Mesenchymal stem cell (in vitro differentiated cells and primary cell): ENCODE results near the gene NFKB1.
A peak's percentile ranks its signal among the peaks of the same experiment; 100 is the strongest.
"Not testable (repeated sequence)": the region's sequence is repeated elsewhere in the genome, so short reads cannot be mapped to it uniquely, and the experiment has no call there.

ENCODE experiments used
- DNase-seq: peaks from one replicate; pipeline ENCODE4 v3.0.0-alpha.2; 2013
- H2AFZ ChIP-seq: one replicate; pipeline ENCODE4 v1.6.1; 2013; ENCODE audit warnings: low read depth, mild to moderate bottlenecking, control low read depth, inconsistent platforms, low read length, moderate library complexity
- H2AK5ac ChIP-seq: 2 replicates; pipeline ENCODE4 v1.6.1; 2013; ENCODE audit warnings: low read length, moderate library complexity, mild to moderate bottlenecking, inconsistent platforms; ENCODE audit not compliant: severe bottlenecking
- H2BK120ac ChIP-seq: one replicate; pipeline ENCODE4 v1.6.1; 2013; ENCODE audit warnings: low read depth, mild to moderate bottlenecking, inconsistent platforms, low read length, moderate library complexity
- H2BK12ac ChIP-seq, 2 experiments: one replicate each; pipeline ENCODE4 v1.6.1; 2013; ENCODE audit warnings: inconsistent platforms in 2 of 2, low read length in 2 of 2, mild to moderate bottlenecking in 2 of 2, moderate library complexity in 2 of 2, control low read depth in 1 of 2
- H2BK15ac ChIP-seq: one replicate; pipeline ENCODE4 v1.6.1; 2013; ENCODE audit warnings: mild to moderate bottlenecking, low read depth, inconsistent platforms; ENCODE audit not compliant: poor library complexity, severe bottlenecking
- H2BK5ac ChIP-seq: 2 replicates; pipeline ENCODE4 v1.6.1; 2013; ENCODE audit warnings: low read depth, mild to moderate bottlenecking, low read length, control low read depth, inconsistent platforms; ENCODE audit not compliant: poor library complexity, severe bottlenecking
- H3K14ac ChIP-seq, 2 experiments: one replicate each; pipeline ENCODE4 v1.6.1; 2013; ENCODE audit warnings: inconsistent platforms in 2 of 2, low read length in 2 of 2, control low read depth in 1 of 2, mild to moderate bottlenecking in 1 of 2, moderate library complexity in 1 of 2
- H3K18ac ChIP-seq, 2 experiments: one replicate each; pipeline ENCODE4 v1.6.1; 2013; ENCODE audit warnings: inconsistent platforms in 2 of 2, low read length in 2 of 2, control low read depth in 1 of 2, low read depth in 1 of 2, mild to moderate bottlenecking in 1 of 2
- H3K23ac ChIP-seq, 2 experiments: one replicate each; pipeline ENCODE4 v1.6.1; 2013; ENCODE audit warnings: inconsistent platforms in 2 of 2, low read length in 2 of 2, mild to moderate bottlenecking in 2 of 2, moderate library complexity in 2 of 2, control low read depth in 1 of 2
- H3K27ac ChIP-seq: 2 replicates; pipeline ENCODE4 v1.5.1; 2013; ENCODE audit warnings: mild to moderate bottlenecking, moderate library complexity, low read length, control low read depth, inconsistent platforms; ENCODE audit not compliant: poor library complexity, severe bottlenecking
- H3K27me3 ChIP-seq, 2 experiments: 2 replicates each; pipeline versions ENCODE4 v1.6.1 to v1.7.0; 2013; ENCODE audit warnings: low read length in 2 of 2, mild to moderate bottlenecking in 2 of 2, moderate library complexity in 2 of 2, control low read depth in 1 of 2, inconsistent platforms in 1 of 2; ENCODE audit not compliant: control insufficient read depth in 1 of 2, insufficient read depth in 1 of 2
- H3K36me3 ChIP-seq, 2 experiments: 2 replicates each; pipeline versions ENCODE4 v1.6.1 to v1.7.0; 2013; ENCODE audit warnings: low read length in 2 of 2, control low read depth in 1 of 2, inconsistent platforms in 1 of 2, low read depth in 1 of 2, mild to moderate bottlenecking in 1 of 2; ENCODE audit not compliant: insufficient read depth in 2 of 2, control insufficient read depth in 1 of 2
- H3K4ac ChIP-seq, 2 experiments: one replicate each; pipeline ENCODE4 v1.6.1; 2013; ENCODE audit warnings: inconsistent platforms in 2 of 2, low read length in 2 of 2, mild to moderate bottlenecking in 2 of 2, moderate library complexity in 2 of 2, control low read depth in 1 of 2, low read depth in 1 of 2
- H3K4me1 ChIP-seq: 2 replicates; pipeline ENCODE4 v1.6.1; 2013; ENCODE audit warnings: low read depth, low read length, control low read depth; ENCODE audit not compliant: control insufficient read depth, insufficient read depth
- H3K4me2 ChIP-seq: 2 replicates; pipeline ENCODE4 v1.6.1; 2013; ENCODE audit warnings: low read length, mild to moderate bottlenecking, inconsistent platforms; ENCODE audit not compliant: poor library complexity, severe bottlenecking
- H3K4me3 ChIP-seq, 2 experiments: 2 replicates each; pipeline versions ENCODE4 v1.5.1 to v1.7.0; 2013; ENCODE audit warnings: low read length in 2 of 2, mild to moderate bottlenecking in 2 of 2, control low read depth in 1 of 2, low read depth in 1 of 2; ENCODE audit not compliant: insufficient read depth in 1 of 2
- H3K79me1 ChIP-seq: replicated peaks from 2 replicates; pipeline ENCODE4 v1.6.1; 2013; ENCODE audit warnings: mild to moderate bottlenecking, control low read depth, low read length, inconsistent platforms; ENCODE audit not compliant: poor library complexity, severe bottlenecking
- H3K9ac ChIP-seq: 2 replicates; pipeline ENCODE4 v1.7.0; 2013; ENCODE audit warnings: mild to moderate bottlenecking, low read length, moderate library complexity
- H3K9me3 ChIP-seq: 2 replicates; pipeline ENCODE4 v1.7.0; 2013; ENCODE audit warnings: mild to moderate bottlenecking, low read length; ENCODE audit not compliant: control insufficient read depth
- H4K8ac ChIP-seq: one replicate; pipeline ENCODE4 v1.6.1; 2013; ENCODE audit warnings: inconsistent platforms, mild to moderate bottlenecking, low read length, moderate library complexity
- H4K91ac ChIP-seq: one replicate; pipeline ENCODE4 v1.6.1; 2013; ENCODE audit warnings: mild to moderate bottlenecking, low read length, inconsistent platforms
- WGBS: methylation state at CpG from one replicate; pipeline ENCODE4 v1.1.7; 2013; ENCODE audit warnings: mixed read lengths; 5-methylcytosine and 5-hydroxymethylcytosine counted together

The NFKB1 gene

GRCh38 chr4:102614801-102615200, 113.6 kb downstream of the NFKB1 start:
- Histone ChIP-seq H2BK120ac (no peak overlapping the region), H3K4me2 (no peak overlapping the region), H3K14ac (no peak overlapping the region), H3K18ac (no peak overlapping the region), H2AK5ac (no peak overlapping the region), H3K9ac (no peak overlapping the region), H2AFZ (no peak overlapping the region), H3K4ac (no peak overlapping the region), H3K23ac (no peak overlapping the region), H2BK12ac (no peak overlapping the region), H3K27ac (no peak overlapping the region), H2BK5ac (no peak overlapping the region), H4K8ac (no peak overlapping the region), H3K27me3 (no peaks in the 10 kb centered on the region), H2BK15ac (no peak overlapping the region), H3K79me1 (no peaks in the 10 kb centered on the region), H3K4me1 (peaks cover under 1% of the 10 kb centered on the region), H4K91ac (no peak overlapping the region), H3K4me3 (no peak overlapping the region), H3K9me3 (no peaks in the 10 kb centered on the region), H3K36me3 (peaks cover 39 to 77% of the 10 kb centered on the region in 2 experiments)
- DNase-seq = no peak
- WGBS = 90% methylated on average over 9 of the region's 9 CpGs

- Histone ChIP-seq H3K27me3 (no peaks in the 10 kb centered on the region), H3K4me3 (no peak overlapping the region), H3K4me1 (peaks cover 6% of the 10 kb centered on the region), H4K8ac (no peak overlapping the region), H3K18ac (no peak overlapping the region), H2BK5ac (no peak overlapping the region), H2AK5ac (no peak overlapping the region), H3K9me3 (no peaks in the 10 kb centered on the region), H2BK120ac (no peak overlapping the region), H3K23ac (no peak overlapping the region), H3K4me2 (no peak overlapping the region), H3K14ac (no peak overlapping the region), H3K79me1 (no peaks in the 10 kb centered on the region), H4K91ac (no peak overlapping the region), H2BK15ac (no peak overlapping the region), H3K4ac (no peak overlapping the region), H2AFZ (no peak overlapping the region), H3K36me3 (peaks cover 30 to 59% of the 10 kb centered on the region in 2 experiments), H3K9ac (no peak overlapping the region), H2BK12ac (no peak overlapping the region), H3K27ac (no peak overlapping the region)
- no peak for DNase-seq
- over 99% methylated on average over 6 of the region's 9 CpGs for WGBS
Measured at GRCh38 chr4:102616636-102617035, 115.5 kb downstream of the NFKB1 start.

DNA sequence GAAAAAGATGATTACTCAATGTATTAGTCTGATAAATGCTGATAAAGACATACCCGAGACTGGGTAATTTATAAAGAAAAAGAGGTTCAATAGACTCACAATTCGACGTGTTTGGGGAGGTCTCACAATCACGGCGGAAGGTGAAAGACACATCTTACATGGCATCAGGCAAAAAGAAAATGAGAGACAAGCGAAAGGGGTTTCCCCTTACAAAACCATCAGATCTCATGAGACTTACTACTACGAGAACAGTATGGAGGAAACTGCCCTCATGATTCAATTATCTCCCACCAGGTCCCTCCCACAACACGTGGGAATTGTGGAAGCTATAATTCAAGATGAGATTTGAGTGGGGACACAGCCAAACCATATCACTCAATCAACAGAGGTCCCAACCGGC, 117.9 kb downstream of the NFKB1 start:
- not testable (repeated sequence) for H3K14ac ChIP-seq, H3K9me3 ChIP-seq, H3K18ac ChIP-seq, H3K4me2 ChIP-seq, H4K91ac ChIP-seq, H4K8ac ChIP-seq, H2AFZ ChIP-seq, H3K23ac ChIP-seq, H2BK12ac ChIP-seq, DNase-seq, H3K27ac ChIP-seq, H2BK120ac ChIP-seq, H3K27me3 ChIP-seq, H3K4ac ChIP-seq, H2BK5ac ChIP-seq, H2BK15ac ChIP-seq, H3K79me1 ChIP-seq, H3K9ac ChIP-seq, H2AK5ac ChIP-seq, H3K4me3 ChIP-seq
- Histone ChIP-seq H3K36me3 (peaks cover 16 to 35% of the 10 kb centered on the region in 2 experiments), H3K4me1 (peaks cover 14% of the 10 kb centered on the region)
- 87% methylated on average over 9 of the region's 9 CpGs for WGBS

DNA sequence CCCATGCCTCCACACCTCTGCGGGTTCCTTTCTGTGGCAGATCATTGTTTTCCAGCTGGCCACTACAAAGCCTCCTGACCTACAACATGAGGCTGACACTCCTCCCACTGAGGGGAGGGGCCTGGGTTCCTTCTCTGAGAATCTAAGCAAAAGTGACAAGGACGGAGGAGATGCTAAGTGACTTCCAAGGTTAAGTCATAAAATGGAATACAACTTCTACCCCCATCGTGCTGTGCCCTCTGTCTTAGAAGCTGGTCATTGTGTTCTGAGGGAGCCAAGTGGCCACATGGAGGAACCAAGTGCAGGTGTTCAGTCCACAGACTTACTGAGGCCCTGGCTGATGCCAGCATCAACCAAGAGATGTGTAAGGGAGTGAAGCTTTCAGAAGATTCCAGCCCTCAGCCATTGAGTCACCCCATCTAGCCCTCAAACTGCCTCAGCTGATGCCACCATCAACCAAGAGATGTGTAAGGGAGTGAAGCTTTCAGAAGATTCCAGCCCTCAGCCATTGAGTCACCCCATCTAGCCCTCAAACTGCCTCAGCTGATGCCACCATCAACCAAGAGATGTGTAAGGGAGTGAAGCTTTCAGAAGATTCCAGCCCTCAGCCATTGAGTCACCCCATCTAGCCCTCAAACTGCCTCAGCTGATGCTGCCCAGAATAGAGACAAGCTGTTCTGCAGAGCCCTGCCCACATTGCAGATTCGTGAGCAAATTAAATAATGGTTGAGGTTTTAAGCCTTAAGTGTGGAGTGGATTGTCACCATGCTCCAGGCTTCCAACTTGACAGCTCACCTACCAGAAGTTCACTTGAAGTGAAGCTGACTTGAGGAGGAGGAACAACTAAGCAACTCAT, 118.8 kb downstream of the NFKB1 start:
- DNase-seq = peak; percentile 65

More for the DNA sequence above, 118.8 kb downstream of the NFKB1 start:
- H3K4ac ChIP-seq, H3K4me2 ChIP-seq, H3K14ac ChIP-seq, H4K8ac ChIP-seq, H4K91ac ChIP-seq, H3K79me1 ChIP-seq, H2AFZ ChIP-seq, H3K9me3 ChIP-seq, H3K23ac ChIP-seq, H2BK12ac ChIP-seq, H2BK5ac ChIP-seq, H3K18ac ChIP-seq, H3K4me3 ChIP-seq, H2AK5ac ChIP-seq, H2BK15ac ChIP-seq, H3K27me3 ChIP-seq: not testable (repeated sequence)
- Histone ChIP-seq H2BK120ac (peak overlapping the region; percentile 6), H3K36me3 (peaks cover 8 to 25% of the 10 kb centered on the region in 2 experiments), H3K4me1 (peaks cover 16% of the 10 kb centered on the region), H3K9ac (peak overlapping the region; percentile 73), H3K27ac (peak overlapping the region; percentile 5)
- 81% methylated on average over 3 of the region's 4 CpGs for WGBS
